WTC11 (cell line): ENCODE data around the gene CHD9.

Experiments
- CTCF ChIP-seq: fragments of 200-600 bp; IDR thresholded peaks from 2 replicates; pipeline ENCODE4 v1.8.0; 2022; ENCODE audit warnings: antibody characterized with exemption
- E2F1 ChIP-seq: sonication (generic); formaldehyde crosslinking; IDR thresholded peaks from 2 replicates; pipeline ENCODE4 v1.8.0; 2022; ENCODE audit warnings: mild to moderate bottlenecking, missing genetic modification reagents

GRCh38 chr16:53029971-53030370 is 24.8 kb upstream of the CHD9 start:
- no peak for TF ChIP-seq CTCF
- TF ChIP-seq E2F1 (CRISPR knock-in tag) = no peak
